GM23248 (cell line): ENCODE data around the gene SMYD3.

ENCODE experiments used
- EZH2 ChIP-seq: fragments of 200-600 bp; sonication (generic); IDR thresholded peaks from 2 replicates; pipeline ENCODE4 v1.6.1; 2018; ENCODE audit warnings: antibody characterized with exemption, mild to moderate bottlenecking; ENCODE audit not compliant: insufficient read depth, poor library complexity, severe bottlenecking
- EZH2phosphoT487 ChIP-seq: fragments of 200-600 bp; sonication (generic); IDR thresholded peaks from 2 replicates; pipeline ENCODE4 v1.6.1; 2018; ENCODE audit warnings: antibody characterized with exemption, moderate library complexity, mild to moderate bottlenecking, low read depth; ENCODE audit not compliant: insufficient read depth

DNA sequence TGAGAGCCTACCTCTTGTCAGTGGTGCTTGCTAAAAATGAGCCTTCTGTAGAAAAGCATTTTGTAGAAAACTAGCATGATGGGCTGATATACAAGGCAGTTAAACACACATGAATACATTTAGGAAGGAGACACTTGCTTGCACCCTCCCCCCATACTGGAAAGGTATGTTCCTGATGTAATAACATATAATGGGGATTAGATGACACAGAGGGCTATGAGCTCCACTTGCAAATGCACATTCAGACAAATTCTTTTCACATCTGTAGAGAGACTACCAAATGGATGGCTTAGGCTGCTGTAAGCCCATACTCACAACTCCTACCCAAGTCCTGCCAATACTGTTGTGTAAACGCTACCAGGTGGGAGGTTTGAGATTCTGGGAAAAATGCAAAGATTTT is 634.0 kb downstream of the SMYD3 start:
- TF ChIP-seq EZH2 (no peak), EZH2phosphoT487 (no peak)
